ENCODE measurements around the gene SMARCB1. TPM values are rescaled to one million over a fixed set of nuclear protein-coding genes. Genes with fewer than 3 reads are reported as not detected.

The SMARCB1 gene
- total and polyA plus RNA-seq, 2 donors (not counting 3 experiments of a cell fraction or from before 2014, with no cell fraction given), result 113 to 148 TPM

GRCh38 chr22:23836281-23836680 lies 49.5 kb downstream of the SMARCB1 start:
- Histone ChIP-seq H3K4me1 (ENCODE audit: control insufficient read depth, extremely low read depth, insufficient read depth, low read length) (peaks cover 2% of the 10 kb centered on the region), H3K4me2 (ENCODE audit: insufficient read depth, low read length) (no peak overlapping the region), H3K9me3 (replicated peaks; ENCODE audit: control insufficient read depth, insufficient read depth, low read length) (no peaks in the 10 kb centered on the region), H3K4me3 (replicated peaks in 1 of 3; ENCODE audit: insufficient read depth in 1 of 3, low read depth in 1 of 3, low read length in 3 of 3) (no peak overlapping the region), H2AFZ (ENCODE audit: low read depth, low read length) (no peak overlapping the region), H3K27ac (ENCODE audit: insufficient read depth, low read depth, low read length) (no peak overlapping the region), H3K79me2 (ENCODE audit: control insufficient read depth, insufficient read depth, low read length) (no peaks in the 10 kb centered on the region), H4K20me1 (replicated peaks; ENCODE audit: control insufficient read depth, extremely low read depth, insufficient read depth, low read length) (no peaks in the 10 kb centered on the region), H3K27me3 (ENCODE audit: control insufficient read depth in 2 of 2, insufficient read depth in 2 of 2, low read length in 2 of 2) (peaks cover 0 to 2% of the 10 kb centered on the region in 2 experiments), H3K9me1 (replicated peaks; ENCODE audit: control insufficient read depth, extremely low read depth, insufficient read depth, low read length) (no peaks in the 10 kb centered on the region), H3K9ac (replicated peaks; ENCODE audit: extremely low read depth, insufficient read depth, low read length) (no peak overlapping the region), H3K36me3 (ENCODE audit: control insufficient read depth in 2 of 2, extremely low read depth in 1 of 2, insufficient read depth in 2 of 2, low read length in 2 of 2) (peaks cover 12 to 36% of the 10 kb centered on the region in 2 experiments)
- CTCF ChIA-PET, result interaction anchor here (1.0 to 2.1 kb wide), 3 partner anchors 13 to 67 kb away, joined by 3 to 14 read pairs (median 6); no protein-coding TSS in a partner anchor
- no TSS peak for BruUV-seq (replicated peaks)
- POLR2A ChIA-PET, result no interaction called here
- dilution Hi-C loops (cut with MboI; ENCODE audit: extremely low pct_ligation_motif_present, low sequenced_read_pairs), result no loop called here
- intact Hi-C loops (cut with micrococcal nuclease), result loop anchor here (5.0 kb wide), 1 partner anchor 49 kb away; the partner anchor contains the start of gene SMARCB1
- FAIRE-seq (no peak), DNase-seq (ENCODE audit: low read depth, low spot score) (no peak)
- TF ChIP-seq MYC (IDR thresholded peaks at IDR 0.05; ENCODE audit: low read depth, low read length) (no peak), JUN (IDR thresholded peaks at IDR 0.05; ENCODE audit: borderline replicate concordance, insufficient read depth, insufficient read length, low read depth) (no peak), FOS (IDR thresholded peaks at IDR 0.05; ENCODE audit: borderline replicate concordance, insufficient read depth, low read length) (no peak), CTCF (IDR thresholded peaks at IDR 0.05; ENCODE audit: extremely low read depth in 1 of 2, insufficient read depth in 1 of 2, low read depth in 1 of 2, low read length in 2 of 2) (no peak), POLR2A (IDR thresholded peaks at IDR 0.05; ENCODE audit: low read depth, low read length) (no peak), POLR2AphosphoS5 (IDR thresholded peaks at IDR 0.05; ENCODE audit: insufficient read depth, low read depth, low read length) (no peak), EZH2 (IDR thresholded peaks at IDR 0.05; ENCODE audit: borderline replicate concordance, low read depth, low read length, severe bottlenecking) (no peak), GATA2 (IDR thresholded peaks at IDR 0.05; ENCODE audit: insufficient read depth, insufficient read length, low read depth, low read length) (no peak)
- TF ChIP-seq, protein P1, sequence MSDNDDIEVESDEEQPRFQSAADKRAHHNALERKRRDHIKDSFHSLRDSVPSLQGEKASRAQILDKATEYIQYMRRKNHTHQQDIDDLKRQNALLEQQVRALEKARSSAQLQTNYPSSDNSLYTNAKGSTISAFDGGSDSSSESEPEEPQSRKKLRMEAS (IDR thresholded peaks at IDR 0.05; ENCODE audit: insufficient read depth, insufficient read length), result no peak

Measured in endothelial cell of umbilical vein (primary cell).